ENCODE results near the gene MYL5. TPM values are rescaled to one million over a fixed set of nuclear protein-coding genes. Genes with fewer than 3 reads are reported as not detected.

Gene MYL5
- total and polyA plus RNA-seq, 2 of the 13 experiments (the other 11 are each of a cell fraction or from before 2014, with no cell fraction given): 6.5 to 16.0 TPM

GRCh38 chr4:675036-675882, 917 bp downstream of the MYL5 start (continued):
- TF ChIP-seq FOXM1 (CRISPR knock-in tag; IDR thresholded peaks at IDR 0.05): 0 out of 2 replicates have a peak, but pooled peaks have one; percentile 41
- peak; percentile 47 for TF ChIP-seq CEBPG (CRISPR knock-in tag; IDR thresholded peaks at IDR 0.05)
- TF ChIP-seq ZBTB1 (CRISPR knock-in tag; IDR thresholded peaks at IDR 0.05; ENCODE audit: borderline replicate concordance): no peak
- TF ChIP-seq ZNF18 (CRISPR knock-in tag; IDR thresholded peaks at IDR 0.05; ENCODE audit: insufficient replicate concordance): no peak
- peak; percentile 57 for TF ChIP-seq ZNF687 (CRISPR knock-in tag; IDR thresholded peaks at IDR 0.05)
- TF ChIP-seq HMGXB4 (CRISPR knock-in tag; IDR thresholded peaks at IDR 0.05; ENCODE audit: borderline replicate concordance in 1 of 2, low read depth in 1 of 2): 0 out of 4 replicates have a peak, but pooled peaks of 1 of the 2 experiments have one; percentile 9
- TF ChIP-seq HOXA3 (CRISPR knock-in tag; IDR thresholded peaks at IDR 0.05): peak; percentile 11; the same call in 1 of the 2 replicates
- no peak for TF ChIP-seq NKX3-1 (CRISPR knock-in tag; IDR thresholded peaks at IDR 0.05)
- peak; percentile 55; the same call in 1 of the 2 replicates for TF ChIP-seq ZNF558 (CRISPR knock-in tag; IDR thresholded peaks at IDR 0.05; ENCODE audit: borderline replicate concordance)
- 0 out of 2 replicates have a peak, but pooled peaks have one; percentile 67 for TF ChIP-seq UBTF (CRISPR knock-in tag; IDR thresholded peaks at IDR 0.05)
- TF ChIP-seq CENPBD1 (CRISPR knock-in tag; IDR thresholded peaks at IDR 0.05; ENCODE audit: borderline replicate concordance, low read depth): no peak
- TF ChIP-seq NR0B2 (CRISPR knock-in tag; IDR thresholded peaks at IDR 0.05): no peak
- TF ChIP-seq XBP1 (CRISPR knock-in tag; IDR thresholded peaks at IDR 0.05): no peak
- TF ChIP-seq HOXA7 (CRISPR knock-in tag; IDR thresholded peaks at IDR 0.05): no peak
- no peak for TF ChIP-seq ZNF713 (CRISPR knock-in tag; IDR thresholded peaks at IDR 0.05)
- peak; percentile 65; the same call in 1 of the 2 replicates for TF ChIP-seq ZNF788 (CRISPR knock-in tag; IDR thresholded peaks at IDR 0.05; ENCODE audit: borderline replicate concordance)
